HG03064 (cell line): Measurements from ENCODE around the gene ABCG8.

Experiments
- ATAC-seq: cut with Tn5 transposase; IDR thresholded peaks from one replicate; pipeline ENCODE4 v1.9.1; 2021; ENCODE audit warnings: low read depth; ENCODE audit not compliant: unreplicated experiment

The ABCG8 gene

GRCh38 chr2:43838560-43839267 lies at the start of gene ABCG8, which contains the start of gene ABCG5:
Gene ABCG8, plus strand, starts transcription at chr2:43838971. Its CDS starts 83 bp downstream, at chr2:43839054.
Gene ABCG5, minus strand, starts transcription at chr2:43838839. Its CDS starts 160 bp downstream, at chr2:43838679.
- no peak for ATAC-seq

- ATAC-seq: no peak
Observed at GRCh38 chr2:43790147-43790546, 48.6 kb upstream of the ABCG8 start.

- no peak for ATAC-seq
Observed at GRCh38 chr2:43791035-43791765, 47.6 kb upstream of the ABCG8 start.

GRCh38 chr2:43792653-43793052 lies 46.1 kb upstream of the ABCG8 start:
- ATAC-seq: no peak

GRCh38 chr2:43794956-43795355 lies 43.8 kb upstream of the ABCG8 start:
- ATAC-seq: no peak

GRCh38 chr2:43796206-43796605 lies 42.6 kb upstream of the ABCG8 start:
- ATAC-seq: no peak

GRCh38 chr2:43798300-43798699 lies 40.5 kb upstream of the ABCG8 start:
- ATAC-seq: no peak

GRCh38 chr2:43800894-43801293 lies 37.9 kb upstream of the ABCG8 start:
- ATAC-seq: no peak

- ATAC-seq: no peak
Observed at GRCh38 chr2:43802135-43802534, 36.6 kb upstream of the ABCG8 start.

GRCh38 chr2:43803113-43803512 lies 35.7 kb upstream of the ABCG8 start:
- no peak for ATAC-seq

- ATAC-seq: no peak
Observed at GRCh38 chr2:43806719-43807031, 32.1 kb upstream of the ABCG8 start.

- no peak for ATAC-seq
Observed at GRCh38 chr2:43810452-43810851, 28.3 kb upstream of the ABCG8 start.

- no peak for ATAC-seq
Observed at GRCh38 chr2:43810888-43811287, 27.9 kb upstream of the ABCG8 start.

GRCh38 chr2:43812006-43812405 lies 26.8 kb upstream of the ABCG8 start:
- ATAC-seq: no peak

GRCh38 chr2:43812947-43813346 lies 25.8 kb upstream of the ABCG8 start:
- no peak for ATAC-seq

- ATAC-seq: no peak
Observed at GRCh38 chr2:43814711-43815110, 24.1 kb upstream of the ABCG8 start.

- ATAC-seq: no peak
Observed at GRCh38 chr2:43818761-43819160, 20.0 kb upstream of the ABCG8 start.

GRCh38 chr2:43819491-43820163 lies 19.1 kb upstream of the ABCG8 start:
- no peak for ATAC-seq

- ATAC-seq: no peak
Observed at GRCh38 chr2:43822839-43823238, 15.9 kb upstream of the ABCG8 start.

- no peak for ATAC-seq
Observed at GRCh38 chr2:43823751-43824150, 15.0 kb upstream of the ABCG8 start.

- no peak for ATAC-seq
Observed at GRCh38 chr2:43824512-43824911, 14.3 kb upstream of the ABCG8 start.
